ENCODE data around the gene CMPK2. TPM values are rescaled to one million over a fixed set of nuclear protein-coding genes. Genes with fewer than 3 reads are reported as not detected.

Gene CMPK2
- total RNA-seq, 1 experiment from 2014 or later, result 0.80 TPM

GRCh38 chr2:6880200-6880733 is 14.6 kb upstream of the CMPK2 start:
- ATAC-seq, result no peak
- in situ Hi-C loops (cut with HindIII; ENCODE audit: low pct_unique_long_range_greater_than_20kb, low sequenced_read_pairs), result no loop called here
- H3K9me3 ChIP-seq (ENCODE audit: control insufficient read depth, insufficient read depth, low read depth, low read length), result no peaks in the 10 kb centered on the region
- no peak overlapping the region for H3K27ac ChIP-seq (ENCODE audit: low read length)
- peaks cover 4% of the 10 kb centered on the region; the same call in 1 of the 2 replicates for H3K27me3 ChIP-seq (ENCODE audit: control insufficient read depth, insufficient read depth, low read length)
- no TSS peak for BruUV-seq (replicated peaks)
- DNase-seq (ENCODE audit: low read depth, low spot score), result no peak
- intact Hi-C loops (cut with micrococcal nuclease; ENCODE audit: unreplicated experiment), result no loop called here
- H3K4me1 ChIP-seq (ENCODE audit: control insufficient read depth, insufficient read depth, low read length), result no peaks in the 10 kb centered on the region
- ChIA-PET CTCF (no interaction called here), POLR2A (no interaction called here)
- no peak overlapping the region for H3K4me3 ChIP-seq (ENCODE audit: low read depth in 2 of 2, low read length in 2 of 2)
- H3K36me3 ChIP-seq (ENCODE audit: control insufficient read depth, insufficient read depth, low read length), result no peaks in the 10 kb centered on the region
- TF ChIP-seq REST (IDR thresholded peaks at IDR 0.05; ENCODE audit: insufficient read depth in 1 of 2, low read depth in 2 of 2, low read length in 1 of 2) (no peak), POLR2AphosphoS5 (IDR thresholded peaks at IDR 0.05; ENCODE audit: low read depth, low read length) (no peak), CTCF (IDR thresholded peaks at IDR 0.05) (no peak), SIN3A (IDR thresholded peaks at IDR 0.05; ENCODE audit: borderline replicate concordance, insufficient read depth, low read depth, low read length) (no peak), TCF7L2 (IDR thresholded peaks at IDR 0.05; ENCODE audit: low read depth, low read length) (no peak)

- H3K27me3 ChIP-seq (ENCODE audit: control insufficient read depth, insufficient read depth, low read length), result peaks cover 4% of the 10 kb centered on the region; the same call in 1 of the 2 replicates
- H3K4me3 ChIP-seq (ENCODE audit: low read depth in 2 of 2, low read length in 2 of 2), result no peak overlapping the region
- BruUV-seq (replicated peaks), result no TSS peak
- no peaks in the 10 kb centered on the region for H3K9me3 ChIP-seq (ENCODE audit: control insufficient read depth, insufficient read depth, low read depth, low read length)
- no peak for TF ChIP-seq SIN3A (IDR thresholded peaks at IDR 0.05; ENCODE audit: borderline replicate concordance, insufficient read depth, low read depth, low read length)
- no peak for TF ChIP-seq REST (IDR thresholded peaks at IDR 0.05; ENCODE audit: insufficient read depth in 1 of 2, low read depth in 2 of 2, low read length in 1 of 2)
- no peak for TF ChIP-seq TCF7L2 (IDR thresholded peaks at IDR 0.05; ENCODE audit: low read depth, low read length)
- no peak for TF ChIP-seq CTCF (IDR thresholded peaks at IDR 0.05)
- no peak for TF ChIP-seq POLR2AphosphoS5 (IDR thresholded peaks at IDR 0.05; ENCODE audit: low read depth, low read length)
- CTCF ChIA-PET, result no interaction called here
- no peak overlapping the region for H3K27ac ChIP-seq (ENCODE audit: low read length)
- POLR2A ChIA-PET, result no interaction called here
- no peaks in the 10 kb centered on the region for H3K4me1 ChIP-seq (ENCODE audit: control insufficient read depth, insufficient read depth, low read length)
- intact Hi-C loops (cut with micrococcal nuclease; ENCODE audit: unreplicated experiment), result no loop called here
- H3K36me3 ChIP-seq (ENCODE audit: control insufficient read depth, insufficient read depth, low read length), result no peaks in the 10 kb centered on the region
- ATAC-seq (no peak), DNase-seq (ENCODE audit: low read depth, low spot score) (no peak)
- in situ Hi-C loops (cut with HindIII; ENCODE audit: low pct_unique_long_range_greater_than_20kb, low sequenced_read_pairs), result no loop called here
These were observed 13.3 kb upstream of the CMPK2 start for GRCh38 chr2:6879011-6879410.

Data from Panc1 (cell line).